Subcutaneous adipose tissue (tissue), 4 donors: ENCODE results near the gene C10orf67. TPM values are rescaled to one million over a fixed set of nuclear protein-coding genes. Genes with fewer than 3 reads are reported as not detected.

Experiments used
- total RNA-seq, 4 donors: library from RNA; depleted of rRNA; stranded (reverse); fragments of >200 nt; gene quantifications; one replicate each; pipeline ENCODE4 v1.1.0, GENCODE V29; 2016
- TF ChIP-seq, protein P1 (sequence below): fragments of 450-650 bp; IDR thresholded peaks from one replicate; pipeline ENCODE4 v1.5.1; 2016; ENCODE audit warnings: low read depth, mild to moderate bottlenecking, control low read depth, antibody characterized with exemption, moderate library complexity

The C10orf67 gene
- total RNA-seq, 4 donors from 2014 or later, result not detected

DNA sequence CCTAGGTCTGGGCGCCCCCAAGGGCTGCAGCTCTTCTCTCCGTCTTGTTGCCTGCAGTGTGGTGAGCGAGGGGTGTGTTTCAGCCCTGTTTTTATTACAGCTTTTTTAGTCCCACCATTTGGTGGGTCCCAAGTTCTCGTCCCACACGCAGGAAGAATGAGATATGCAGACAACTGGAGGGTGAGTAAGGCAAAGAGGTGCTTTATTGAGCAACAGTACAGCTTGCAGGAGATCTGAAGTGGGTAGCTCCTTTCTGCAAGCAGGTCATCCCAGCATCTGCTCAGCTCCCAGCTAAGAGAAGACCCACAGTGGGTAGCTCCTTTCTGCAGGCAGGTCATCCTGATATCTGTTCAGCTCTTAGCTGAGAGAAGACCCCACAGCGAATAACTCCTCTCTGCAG lies 28.2 kb downstream of the C10orf67 start:
- TF ChIP-seq, protein P1, sequence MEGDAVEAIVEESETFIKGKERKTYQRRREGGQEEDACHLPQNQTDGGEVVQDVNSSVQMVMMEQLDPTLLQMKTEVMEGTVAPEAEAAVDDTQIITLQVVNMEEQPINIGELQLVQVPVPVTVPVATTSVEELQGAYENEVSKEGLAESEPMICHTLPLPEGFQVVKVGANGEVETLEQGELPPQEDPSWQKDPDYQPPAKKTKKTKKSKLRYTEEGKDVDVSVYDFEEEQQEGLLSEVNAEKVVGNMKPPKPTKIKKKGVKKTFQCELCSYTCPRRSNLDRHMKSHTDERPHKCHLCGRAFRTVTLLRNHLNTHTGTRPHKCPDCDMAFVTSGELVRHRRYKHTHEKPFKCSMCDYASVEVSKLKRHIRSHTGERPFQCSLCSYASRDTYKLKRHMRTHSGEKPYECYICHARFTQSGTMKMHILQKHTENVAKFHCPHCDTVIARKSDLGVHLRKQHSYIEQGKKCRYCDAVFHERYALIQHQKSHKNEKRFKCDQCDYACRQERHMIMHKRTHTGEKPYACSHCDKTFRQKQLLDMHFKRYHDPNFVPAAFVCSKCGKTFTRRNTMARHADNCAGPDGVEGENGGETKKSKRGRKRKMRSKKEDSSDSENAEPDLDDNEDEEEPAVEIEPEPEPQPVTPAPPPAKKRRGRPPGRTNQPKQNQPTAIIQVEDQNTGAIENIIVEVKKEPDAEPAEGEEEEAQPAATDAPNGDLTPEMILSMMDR, result no peak

GRCh38 chr10:23315966-23316365 lies 28.6 kb downstream of the C10orf67 start:
- TF ChIP-seq, protein P1, result no peak

GRCh38 chr10:23314835-23315239 lies 29.8 kb downstream of the C10orf67 start:
- TF ChIP-seq, protein P1, result no peak

- TF ChIP-seq, protein P1, result no peak
These were observed 33.6 kb downstream of the C10orf67 start for GRCh38 chr10:23311034-23311433.

- TF ChIP-seq, protein P1, result no peak
These were observed 34.2 kb downstream of the C10orf67 start for GRCh38 chr10:23310404-23310803.

GRCh38 chr10:23294638-23295247 lies 49.9 kb downstream of the C10orf67 start:
- TF ChIP-seq, protein P1, result no peak

DNA sequence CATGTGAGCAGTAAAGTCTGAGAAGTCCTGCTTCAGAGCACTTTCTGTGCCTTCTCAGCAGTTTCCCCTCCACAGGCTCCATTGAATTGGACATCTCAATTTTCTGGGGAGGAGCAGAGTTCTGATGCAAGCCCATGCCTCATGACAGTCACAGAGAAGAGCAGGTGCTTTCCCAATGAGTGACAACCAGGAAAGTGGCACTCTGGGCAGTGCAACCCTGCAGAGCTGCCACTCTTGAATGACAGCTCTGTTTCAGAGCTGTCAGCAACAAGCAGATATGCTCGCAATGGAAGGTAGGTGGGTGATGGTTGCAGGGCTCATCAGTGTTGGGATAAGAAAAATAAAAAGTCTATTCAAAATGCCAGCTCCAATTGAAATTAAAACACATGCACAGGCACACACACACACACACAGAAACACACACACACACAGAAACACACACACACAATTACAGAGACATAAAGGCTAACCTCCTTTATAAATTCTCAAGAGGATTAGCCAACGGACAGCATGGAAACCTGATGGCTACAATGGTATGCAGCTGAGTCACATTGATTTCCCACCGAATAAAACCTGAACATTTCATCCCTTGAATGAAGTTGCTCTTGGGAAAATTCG lies 50.5 kb downstream of the C10orf67 start:
- TF ChIP-seq, protein P1, result no peak
